Memory B cell (primary cell): ENCODE data around the gene NHLRC4.
A peak's percentile ranks its signal among the peaks of the same experiment; 100 is the strongest.

Experiments
- ATAC-seq: fragments of 150-1000 bp; cut with Tn5 transposase; 2 replicates; pipeline ENCODE4 v1.10.0; 2021; ENCODE audit warnings: low read depth, mild to moderate bottlenecking, moderate library complexity
- DNase-seq, 2 donors: peaks; one replicate each; pipeline ENCODE4 v3.0.0; 2022; ENCODE audit warnings: low spot score in 2 of 2
- H3K27ac Mint-ChIP-seq: one replicate; pipeline ENCODE4 v1.8.0; 2022; ENCODE audit warnings: mild to moderate bottlenecking, moderate library complexity, mixed read lengths
- H3K27me3 Mint-ChIP-seq: one replicate; pipeline ENCODE4 v1.8.0; 2022; ENCODE audit warnings: mixed read lengths
- H3K36me3 Mint-ChIP-seq: one replicate; pipeline ENCODE4 v1.8.0; 2022; ENCODE audit warnings: mild to moderate bottlenecking, mixed read lengths
- H3K4me1 Mint-ChIP-seq: one replicate; pipeline ENCODE4 v1.8.0; 2022; ENCODE audit warnings: mixed read lengths
- H3K4me3 Mint-ChIP-seq: one replicate; pipeline ENCODE4 v1.8.0; 2022; ENCODE audit warnings: mild to moderate bottlenecking, moderate library complexity, mixed read lengths
- H3K9me3 Mint-ChIP-seq: one replicate; pipeline ENCODE4 v1.8.0; 2022; ENCODE audit warnings: mixed read lengths

Gene NHLRC4

DNA sequence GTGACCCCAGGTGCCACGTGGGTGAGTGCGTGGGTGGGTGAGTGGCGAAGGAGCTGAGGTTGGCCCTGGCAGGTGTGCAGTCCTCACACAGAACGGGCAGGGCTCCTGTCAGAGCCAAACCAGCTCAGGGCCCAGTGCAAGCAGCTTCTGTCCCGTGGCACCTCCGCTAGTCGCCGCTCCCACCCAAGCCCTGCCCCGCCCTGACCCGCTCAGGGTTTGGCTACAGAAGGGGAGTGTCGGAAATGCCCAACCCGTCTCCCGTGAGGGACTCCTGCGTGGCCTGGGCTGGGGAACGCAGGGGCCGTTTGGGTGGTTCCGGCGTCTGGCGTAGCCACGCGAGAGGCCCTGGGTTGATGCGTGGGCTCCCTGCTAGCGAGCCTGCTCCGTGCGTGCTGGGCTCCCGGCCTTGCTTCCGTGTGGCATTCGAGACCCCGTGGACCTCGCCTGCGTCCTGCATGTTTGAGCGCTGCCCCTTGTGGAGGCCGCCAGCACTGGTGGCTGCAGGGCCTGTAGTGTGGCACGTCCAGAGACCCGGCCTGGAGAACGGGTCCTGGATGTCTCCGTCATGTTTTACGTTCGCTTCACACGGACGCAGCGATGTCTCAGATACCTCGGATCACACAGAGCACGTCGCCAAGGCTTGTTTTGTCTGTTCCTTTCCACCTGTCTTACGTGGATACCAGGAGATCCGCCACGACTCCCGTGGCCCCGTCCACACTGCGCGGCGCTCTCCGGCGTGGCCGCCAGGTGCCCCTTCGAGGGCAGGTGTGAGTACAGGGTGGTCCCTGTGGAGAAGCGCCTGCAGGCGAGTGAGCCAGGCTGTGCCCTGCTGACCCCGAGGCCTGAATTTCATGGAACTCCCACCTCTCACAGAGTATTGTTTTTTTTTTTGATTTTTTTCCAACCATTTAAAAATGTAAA, 29.1 kb upstream of the NHLRC4 start:
- no peak overlapping the region for H3K4me3 Mint-ChIP-seq
- no peaks in the 10 kb centered on the region for H3K27me3 Mint-ChIP-seq
- no peak overlapping the region for H3K27ac Mint-ChIP-seq
- no peak for DNase-seq
- no peaks in the 10 kb centered on the region for H3K36me3 Mint-ChIP-seq
- no peaks in the 10 kb centered on the region for H3K4me1 Mint-ChIP-seq
- H3K9me3 Mint-ChIP-seq, result no peaks in the 10 kb centered on the region
- ATAC-seq, result no peak

DNA sequence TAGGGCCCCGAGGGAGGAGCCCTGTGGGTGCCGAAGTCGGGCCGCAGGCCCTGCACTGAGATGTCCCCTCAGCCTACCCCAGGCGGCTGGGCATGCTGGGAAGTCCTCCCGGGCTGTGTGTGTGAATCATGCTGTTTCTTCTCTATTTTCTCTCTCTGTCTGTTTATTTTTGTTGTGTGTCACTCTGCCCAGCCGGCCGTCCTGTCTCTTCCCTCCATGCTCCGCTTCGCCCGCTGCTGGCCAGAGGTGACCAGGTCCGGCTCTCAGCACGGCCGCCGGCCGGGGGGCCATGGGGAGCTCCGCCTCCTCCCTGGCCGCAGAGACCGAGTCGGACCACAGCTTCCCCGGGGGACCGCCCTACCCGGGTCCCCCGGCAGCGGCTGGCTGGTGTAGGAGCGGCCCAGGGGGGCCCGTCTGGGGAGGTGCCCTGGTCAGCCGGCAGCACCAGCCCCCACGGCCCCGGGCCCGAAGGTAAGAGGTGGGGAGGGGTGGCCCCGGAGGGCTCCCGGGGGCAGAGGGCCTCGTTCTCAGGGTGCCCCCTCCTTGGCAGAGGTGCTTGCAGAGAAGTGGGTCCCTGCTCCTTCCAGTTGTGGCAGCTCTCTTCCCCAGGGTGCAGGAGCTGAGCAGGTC, 26.8 kb upstream of the NHLRC4 start:
- Mint-ChIP-seq H3K4me1 (peaks cover 3% of the 10 kb centered on the region), H3K4me3 (no peak overlapping the region), H3K27me3 (no peaks in the 10 kb centered on the region), H3K36me3 (no peaks in the 10 kb centered on the region), H3K9me3 (no peaks in the 10 kb centered on the region), H3K27ac (no peak overlapping the region)
- ATAC-seq (no peak), DNase-seq (no peak)

DNA sequence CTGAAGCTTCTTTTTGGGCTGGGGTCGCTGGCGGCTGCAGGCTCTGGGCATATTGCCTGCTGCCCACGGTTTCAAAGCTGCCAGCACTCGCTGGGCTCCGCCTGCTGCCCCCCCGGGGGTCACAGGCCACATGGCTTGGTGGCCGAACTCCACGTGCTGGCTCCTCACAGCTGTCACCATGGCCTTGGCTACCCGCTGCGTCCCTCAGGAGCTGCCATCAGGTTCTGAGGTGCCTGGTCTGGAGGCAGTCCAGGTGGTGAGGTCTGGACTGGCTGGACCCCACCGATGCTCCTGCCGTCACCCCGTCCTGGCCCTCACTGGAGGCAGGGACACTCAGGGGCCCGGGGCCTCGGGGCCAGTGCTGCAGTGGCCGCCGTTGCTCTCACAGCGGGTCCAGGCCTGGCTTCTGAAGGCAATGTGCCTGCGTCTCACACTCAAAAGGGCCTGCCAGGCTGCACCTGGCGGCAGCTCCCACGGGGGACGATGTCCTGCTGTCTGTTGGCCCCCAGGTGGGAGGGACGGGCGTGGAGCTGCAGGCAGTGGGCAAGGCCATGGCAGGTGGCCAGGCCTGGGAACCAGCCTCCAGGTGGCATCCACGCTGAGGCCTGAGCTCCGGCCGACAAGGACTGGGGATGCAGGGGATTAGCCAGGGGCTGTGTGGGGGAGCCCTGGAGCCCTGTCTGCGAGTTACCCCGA, 26.0 kb upstream of the NHLRC4 start:
- ATAC-seq (no peak), DNase-seq (no peak)
- Mint-ChIP-seq H3K36me3 (no peaks in the 10 kb centered on the region), H3K27ac (no peak overlapping the region), H3K27me3 (no peaks in the 10 kb centered on the region), H3K4me1 (peaks cover 4% of the 10 kb centered on the region), H3K4me3 (no peak overlapping the region), H3K9me3 (no peaks in the 10 kb centered on the region)

DNA sequence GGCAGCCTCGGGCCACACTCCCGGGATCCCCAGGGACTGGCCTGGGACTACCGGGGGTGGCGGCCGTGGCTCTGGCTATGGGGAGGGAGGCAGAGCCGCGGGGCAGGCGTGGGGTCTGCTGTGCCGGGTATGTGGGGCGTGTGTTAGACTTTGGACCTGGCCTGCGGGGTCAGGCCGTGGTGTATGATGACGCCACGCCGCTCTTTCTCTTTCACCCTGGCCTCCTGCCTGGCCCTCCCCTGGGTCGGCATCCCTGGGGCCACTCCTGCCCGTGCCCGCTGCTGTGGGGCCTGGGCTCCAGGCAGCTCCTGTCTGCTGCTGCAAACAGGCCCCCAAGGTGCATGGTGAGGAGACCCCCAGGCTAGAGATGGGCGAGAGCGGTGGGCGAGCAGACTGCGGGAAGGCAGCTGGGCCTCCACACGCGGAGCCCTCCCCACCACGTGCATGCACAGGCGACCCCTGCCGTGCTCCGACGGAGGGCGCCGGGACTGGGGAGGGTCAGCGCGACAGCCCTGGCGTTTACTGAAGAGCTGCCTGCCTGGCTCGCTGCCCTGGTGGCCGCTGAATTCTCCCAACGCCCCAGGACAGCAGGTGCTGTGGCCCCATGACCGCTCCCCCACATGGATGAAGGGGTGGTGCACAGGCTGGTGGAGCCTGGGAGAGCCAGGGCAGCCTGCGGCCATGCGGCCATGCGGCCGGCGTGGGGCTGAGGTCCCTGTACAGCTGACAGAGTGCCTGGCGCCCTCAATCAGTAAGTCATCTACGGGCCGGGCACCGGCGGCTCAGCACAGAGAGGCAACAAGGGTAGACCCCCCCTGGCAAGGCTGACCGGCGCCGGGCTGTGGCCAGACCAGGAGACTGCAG, 23.3 kb upstream of the NHLRC4 start:
- Mint-ChIP-seq H3K27ac (no peak overlapping the region), H3K4me1 (peaks cover 4% of the 10 kb centered on the region), H3K36me3 (no peaks in the 10 kb centered on the region), H3K4me3 (no peak overlapping the region), H3K9me3 (no peaks in the 10 kb centered on the region), H3K27me3 (no peaks in the 10 kb centered on the region)
- no peak for ATAC-seq
- no peak for DNase-seq

DNA sequence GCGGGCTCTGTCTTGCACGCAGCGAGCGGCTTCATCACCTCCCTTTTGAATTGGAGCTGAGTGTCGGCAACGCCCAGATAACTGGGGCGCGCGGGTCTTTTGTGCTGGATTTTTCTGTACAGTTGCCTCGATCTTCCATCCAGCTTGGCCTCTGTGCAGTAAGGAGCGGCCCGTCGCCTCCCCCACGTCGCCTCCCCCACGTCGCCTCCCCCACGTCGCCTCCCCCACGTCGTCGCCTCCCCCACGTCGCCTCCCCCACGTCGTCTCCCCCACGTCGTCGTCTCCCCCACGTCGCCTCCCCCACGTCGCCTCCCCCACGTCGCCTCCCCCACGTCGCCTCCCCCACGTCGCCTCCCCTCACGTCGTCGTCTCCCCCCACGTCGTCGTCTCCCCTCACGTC, 22.3 kb upstream of the NHLRC4 start:
- Mint-ChIP-seq H3K36me3 (no peaks in the 10 kb centered on the region), H3K27ac (no peak overlapping the region), H3K4me1 (peaks cover 4% of the 10 kb centered on the region), H3K9me3 (no peaks in the 10 kb centered on the region), H3K4me3 (no peak overlapping the region), H3K27me3 (no peaks in the 10 kb centered on the region)
- ATAC-seq (no peak), DNase-seq (no peak)

DNA sequence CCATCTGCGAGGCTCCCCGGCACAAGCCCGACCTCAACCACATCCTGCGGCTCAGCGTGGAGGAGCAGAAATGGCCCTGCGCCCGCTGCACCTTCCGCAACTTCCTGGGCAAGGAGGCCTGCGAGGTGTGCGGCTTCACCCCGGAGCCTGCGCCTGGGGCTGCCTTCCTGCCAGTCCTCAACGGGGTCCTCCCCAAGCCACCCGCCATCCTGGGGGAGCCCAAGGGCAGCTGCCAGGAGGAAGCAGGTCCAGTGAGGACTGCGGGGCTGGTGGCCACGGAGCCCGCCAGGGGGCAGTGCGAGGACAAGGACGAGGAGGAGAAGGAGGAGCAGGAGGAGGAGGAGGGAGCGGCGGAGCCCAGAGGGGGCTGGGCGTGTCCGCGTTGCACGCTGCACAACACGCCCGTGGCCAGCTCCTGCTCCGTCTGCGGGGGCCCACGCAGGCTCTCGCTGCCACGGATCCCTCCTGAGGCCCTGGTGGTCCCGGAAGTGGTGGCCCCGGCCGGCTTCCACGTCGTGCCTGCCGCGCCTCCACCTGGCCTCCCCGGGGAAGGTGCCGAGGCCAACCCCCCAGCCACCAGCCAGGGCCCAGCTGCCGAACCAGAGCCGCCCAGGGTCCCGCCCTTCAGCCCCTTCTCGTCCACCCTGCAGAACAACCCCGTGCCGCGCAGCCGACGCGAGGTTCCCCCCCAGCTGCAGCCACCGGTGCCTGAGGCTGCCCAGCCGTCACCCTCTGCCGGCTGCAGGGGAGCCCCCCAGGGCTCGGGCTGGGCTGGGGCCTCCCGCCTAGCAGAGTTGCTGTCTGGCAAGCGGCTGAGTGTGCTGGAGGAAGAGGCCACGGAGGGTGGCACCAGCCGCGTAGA, 19.7 kb upstream of the NHLRC4 start:
- Mint-ChIP-seq H3K27me3 (no peaks in the 10 kb centered on the region), H3K4me1 (peaks cover 4% of the 10 kb centered on the region), H3K9me3 (no peaks in the 10 kb centered on the region), H3K27ac (no peak overlapping the region), H3K36me3 (no peaks in the 10 kb centered on the region), H3K4me3 (peak overlapping the region; percentile 9)
- ATAC-seq, result peak; percentile 72
- DNase-seq, result no peak

DNA sequence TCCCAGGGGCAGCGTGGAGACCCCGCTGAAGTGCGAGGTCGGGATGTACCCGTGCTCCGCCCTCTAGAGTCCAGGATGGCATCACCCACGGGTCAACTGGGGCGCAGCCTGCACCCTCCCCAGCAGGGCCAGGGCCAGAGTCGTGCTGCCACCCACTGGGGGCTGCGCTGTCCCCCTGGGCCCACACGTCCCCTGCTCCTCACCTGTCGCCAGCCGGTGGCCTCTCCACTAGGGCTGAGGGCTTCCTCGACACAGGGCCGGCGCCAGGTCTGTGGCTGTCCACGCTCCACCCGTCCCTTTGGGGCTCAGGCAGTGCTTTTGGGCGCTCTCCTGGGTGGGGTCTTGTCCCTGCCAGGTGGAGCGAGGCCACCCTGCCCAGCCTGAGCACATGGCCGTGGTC, 18.2 kb upstream of the NHLRC4 start:
- Mint-ChIP-seq H3K9me3 (no peaks in the 10 kb centered on the region), H3K36me3 (no peaks in the 10 kb centered on the region), H3K27me3 (no peaks in the 10 kb centered on the region), H3K4me3 (no peak overlapping the region), H3K27ac (no peak overlapping the region), H3K4me1 (peaks cover 4% of the 10 kb centered on the region)
- ATAC-seq (no peak), DNase-seq (no peak)

DNA sequence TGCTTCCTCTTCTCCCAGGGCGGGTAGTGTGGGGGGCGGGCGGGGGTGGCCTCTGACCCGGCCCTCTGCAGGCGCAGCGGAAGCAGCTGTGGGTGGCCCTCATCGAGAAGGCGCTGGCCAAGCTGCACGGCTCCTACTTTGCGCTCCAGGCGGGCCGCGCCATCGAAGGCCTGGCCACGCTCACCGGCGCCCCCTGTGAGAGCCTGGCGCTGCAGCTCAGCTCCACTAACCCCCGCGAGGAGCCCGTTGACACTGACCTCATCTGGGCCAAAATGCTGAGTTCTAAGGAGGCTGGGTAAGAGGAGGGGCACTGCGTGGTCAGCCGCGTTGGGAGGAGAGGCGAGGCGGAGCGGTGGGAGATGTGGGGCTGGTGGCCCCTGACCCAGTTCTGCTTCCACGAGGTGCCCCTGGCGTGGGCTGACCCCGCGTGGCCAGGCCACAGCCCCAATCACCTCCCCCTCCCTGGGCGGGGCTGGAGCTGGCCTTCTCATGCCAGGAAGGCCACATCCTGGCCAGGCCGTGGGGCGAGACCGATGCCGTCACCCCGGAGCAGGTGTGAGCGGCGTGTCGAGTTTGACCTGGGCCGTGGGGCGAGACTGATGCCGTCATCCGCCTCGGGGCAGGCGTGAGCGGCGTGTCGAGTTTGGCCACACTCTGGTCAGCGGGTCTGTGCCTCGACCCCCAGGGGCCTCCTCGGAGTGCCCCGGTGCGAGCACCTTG, 17.1 kb upstream of the NHLRC4 start:
- Mint-ChIP-seq H3K27ac (no peak overlapping the region), H3K4me3 (no peak overlapping the region), H3K4me1 (peaks cover 3% of the 10 kb centered on the region), H3K9me3 (no peaks in the 10 kb centered on the region), H3K36me3 (peaks cover 2% of the 10 kb centered on the region), H3K27me3 (no peaks in the 10 kb centered on the region)
- DNase-seq, result no peak
- no peak for ATAC-seq

DNA sequence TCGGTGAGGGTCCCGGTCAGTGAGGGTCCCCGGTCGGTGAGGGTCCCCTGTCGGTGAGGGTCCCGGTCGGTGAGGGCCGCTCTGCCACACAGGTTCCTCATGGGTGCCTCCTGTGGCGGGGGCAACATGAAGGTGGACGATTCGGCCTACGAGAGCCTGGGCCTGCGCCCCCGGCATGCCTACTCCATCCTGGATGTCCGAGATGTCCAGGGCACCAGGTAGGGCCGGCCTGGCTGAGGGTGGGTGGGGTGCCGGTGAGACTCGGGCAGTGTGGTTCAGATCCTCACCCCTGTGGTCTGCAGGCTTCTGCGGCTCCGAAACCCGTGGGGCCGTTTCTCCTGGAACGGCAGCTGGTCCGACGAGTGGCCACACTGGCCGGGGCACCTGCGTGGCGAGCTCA, 15.6 kb upstream of the NHLRC4 start:
- ATAC-seq, result no peak

DNA sequence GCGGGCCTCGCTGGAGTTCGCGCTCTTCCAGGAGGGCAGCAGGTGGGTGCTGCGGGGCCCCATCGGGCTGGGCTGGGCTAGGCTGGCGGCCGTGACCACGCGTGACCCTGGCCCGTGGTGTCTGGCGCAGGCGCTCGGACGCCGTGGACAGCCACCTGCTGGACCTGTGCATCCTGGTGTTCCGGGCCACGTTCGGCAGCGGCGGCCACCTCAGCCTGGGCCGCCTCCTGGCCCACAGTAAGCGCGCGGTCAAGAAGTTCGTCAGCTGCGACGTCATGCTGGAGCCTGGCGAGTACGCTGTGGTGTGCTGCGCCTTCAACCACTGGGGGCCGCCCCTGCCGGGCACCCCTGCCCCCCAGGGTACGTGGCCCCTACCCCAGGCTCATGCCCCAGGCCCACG, 14.6 kb upstream of the NHLRC4 start:
- Mint-ChIP-seq H3K27ac (no peak overlapping the region), H3K4me3 (no peak overlapping the region), H3K4me1 (no peaks in the 10 kb centered on the region), H3K9me3 (no peaks in the 10 kb centered on the region), H3K36me3 (peaks cover 2% of the 10 kb centered on the region), H3K27me3 (no peaks in the 10 kb centered on the region)
- no peak for DNase-seq
- no peak for ATAC-seq

More for the DNA sequence above, 15.6 kb upstream of the NHLRC4 start:
- no peak for DNase-seq
- Mint-ChIP-seq H3K27me3 (no peaks in the 10 kb centered on the region), H3K4me3 (no peak overlapping the region), H3K27ac (no peak overlapping the region), H3K9me3 (no peaks in the 10 kb centered on the region), H3K4me1 (no peaks in the 10 kb centered on the region), H3K36me3 (peaks cover 2% of the 10 kb centered on the region)

DNA sequence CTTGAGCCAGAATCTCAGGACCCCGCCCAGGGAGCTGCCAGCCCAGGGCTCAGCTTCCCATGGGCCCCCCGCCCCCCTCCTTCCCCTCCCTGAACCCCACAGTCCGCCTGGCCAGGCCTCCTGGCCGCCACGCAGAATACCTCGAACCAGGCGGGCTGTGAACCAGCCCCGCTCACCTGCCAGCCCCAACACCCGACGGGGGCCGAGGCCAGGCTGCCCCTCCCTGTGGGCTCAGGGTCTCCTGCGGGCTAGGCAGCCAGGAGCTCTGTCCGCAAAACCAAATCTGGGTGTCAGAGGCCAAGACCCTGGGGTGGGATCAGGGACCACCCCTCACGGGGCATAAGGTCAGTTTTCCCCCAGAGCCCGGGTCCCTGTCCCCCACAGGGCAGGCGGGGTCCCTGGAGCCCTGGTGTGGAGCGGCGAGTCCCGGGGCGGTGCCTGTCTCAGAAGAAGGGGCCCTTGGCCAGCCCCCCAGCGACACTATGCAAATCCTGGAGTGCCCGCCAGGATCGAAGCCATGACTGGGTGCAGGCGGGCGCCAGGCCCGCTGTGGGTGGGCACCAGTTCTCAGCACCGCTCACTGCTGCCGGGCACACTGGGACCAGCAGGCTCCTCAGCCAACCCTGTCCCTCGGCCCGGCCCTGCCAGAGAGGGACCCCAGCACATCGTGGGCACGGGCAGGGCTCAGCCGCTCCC, 13.1 kb upstream of the NHLRC4 start:
- peaks cover 6% of the 10 kb centered on the region for H3K27me3 Mint-ChIP-seq
- ATAC-seq (no peak), DNase-seq (no peak)
- peaks cover 2% of the 10 kb centered on the region for H3K36me3 Mint-ChIP-seq
- H3K27ac Mint-ChIP-seq, result no peak overlapping the region
- H3K9me3 Mint-ChIP-seq, result no peaks in the 10 kb centered on the region
- H3K4me3 Mint-ChIP-seq, result no peak overlapping the region
- peaks cover 4% of the 10 kb centered on the region for H3K4me1 Mint-ChIP-seq

DNA sequence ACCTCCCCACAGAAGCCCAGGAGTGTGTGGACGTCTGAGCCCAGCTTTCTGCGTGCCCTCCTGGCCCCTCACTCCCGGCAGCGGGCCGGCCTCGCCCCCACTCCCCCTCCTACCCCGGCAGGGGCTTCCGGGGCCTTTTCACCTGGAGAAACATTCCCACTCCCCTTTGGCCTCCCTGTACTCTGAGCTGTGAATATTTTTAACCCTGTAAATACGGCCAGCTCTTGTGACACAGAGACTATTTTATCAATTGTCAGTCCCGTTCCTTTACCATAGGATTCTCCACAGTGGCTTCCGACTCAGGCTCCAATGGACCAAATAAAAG, 12.5 kb upstream of the NHLRC4 start:
- H3K4me3 Mint-ChIP-seq, result no peak overlapping the region
- H3K36me3 Mint-ChIP-seq, result peaks cover 2% of the 10 kb centered on the region
- no peak overlapping the region for H3K27ac Mint-ChIP-seq
- H3K4me1 Mint-ChIP-seq, result peaks cover 4% of the 10 kb centered on the region
- DNase-seq, result no peak
- H3K27me3 Mint-ChIP-seq, result peaks cover 6% of the 10 kb centered on the region
- ATAC-seq, result no peak
- no peaks in the 10 kb centered on the region for H3K9me3 Mint-ChIP-seq
